IPS-11a (cell line): ENCODE measurements around the gene CCDC50.

Experiments
- H3K4me3 ChIP-seq: one replicate; pipeline ENCODE4 v1.5.1; 2013; ENCODE audit warnings: low read depth, low read length, control low read depth

The CCDC50 gene

DNA sequence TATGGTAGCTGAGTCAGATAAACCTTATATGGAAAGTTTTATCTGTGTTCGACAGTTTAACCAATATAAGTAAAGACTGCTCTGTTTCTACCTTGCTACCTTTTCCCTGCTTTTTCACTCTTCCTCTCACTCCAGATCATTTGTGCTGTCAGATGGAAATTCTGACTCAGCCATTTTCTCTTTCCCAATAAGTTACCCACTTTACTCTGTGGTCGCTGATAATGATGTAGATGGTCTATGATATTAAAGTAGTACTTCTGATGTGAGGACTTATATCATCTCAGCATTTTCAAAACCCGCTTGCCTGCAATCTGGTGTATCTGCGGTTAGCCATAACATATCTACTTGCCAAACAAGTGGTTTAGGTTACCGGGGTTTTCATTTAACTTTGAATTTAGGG is 16.1 kb downstream of the CCDC50 start:
- no peak overlapping the region for H3K4me3 ChIP-seq

DNA sequence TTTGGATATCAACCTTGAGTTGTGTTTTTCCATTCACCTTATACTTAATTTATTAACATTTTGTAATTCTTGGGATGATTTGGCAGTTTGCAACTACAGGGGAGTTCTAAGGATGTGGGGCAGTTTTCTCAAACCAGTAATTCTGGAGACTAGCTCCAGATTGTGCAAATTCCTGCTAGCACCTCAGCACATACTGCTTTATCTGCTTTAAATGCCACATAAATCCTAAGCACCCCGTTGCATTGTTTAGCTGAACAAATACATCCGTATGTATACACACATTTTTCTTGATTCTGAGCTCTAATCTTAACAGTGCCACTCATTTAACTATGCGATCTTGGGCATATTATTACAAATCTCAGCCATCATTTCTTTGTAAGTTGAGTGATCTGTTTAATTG is 18.0 kb downstream of the CCDC50 start:
- no peak overlapping the region for H3K4me3 ChIP-seq

DNA sequence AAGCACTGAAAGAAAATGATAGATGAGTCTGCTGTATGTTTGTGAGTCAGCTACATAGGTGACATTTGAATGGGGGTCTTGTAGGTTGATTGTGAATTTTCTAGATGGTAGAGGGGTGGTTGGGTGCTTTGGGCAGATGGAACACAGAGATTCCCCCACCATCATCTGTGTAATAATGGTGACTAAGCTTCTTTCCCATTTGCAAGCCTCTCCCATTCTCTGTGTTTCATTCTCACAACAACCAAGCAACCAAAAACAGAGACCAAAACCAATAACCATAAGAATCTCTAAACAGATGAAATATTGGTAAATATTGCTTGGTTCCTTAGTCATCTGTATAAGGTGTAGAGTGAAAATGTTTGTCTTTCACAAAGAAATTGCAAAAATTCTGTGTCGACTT is 18.9 kb downstream of the CCDC50 start:
- H3K4me3 ChIP-seq: no peak overlapping the region

DNA sequence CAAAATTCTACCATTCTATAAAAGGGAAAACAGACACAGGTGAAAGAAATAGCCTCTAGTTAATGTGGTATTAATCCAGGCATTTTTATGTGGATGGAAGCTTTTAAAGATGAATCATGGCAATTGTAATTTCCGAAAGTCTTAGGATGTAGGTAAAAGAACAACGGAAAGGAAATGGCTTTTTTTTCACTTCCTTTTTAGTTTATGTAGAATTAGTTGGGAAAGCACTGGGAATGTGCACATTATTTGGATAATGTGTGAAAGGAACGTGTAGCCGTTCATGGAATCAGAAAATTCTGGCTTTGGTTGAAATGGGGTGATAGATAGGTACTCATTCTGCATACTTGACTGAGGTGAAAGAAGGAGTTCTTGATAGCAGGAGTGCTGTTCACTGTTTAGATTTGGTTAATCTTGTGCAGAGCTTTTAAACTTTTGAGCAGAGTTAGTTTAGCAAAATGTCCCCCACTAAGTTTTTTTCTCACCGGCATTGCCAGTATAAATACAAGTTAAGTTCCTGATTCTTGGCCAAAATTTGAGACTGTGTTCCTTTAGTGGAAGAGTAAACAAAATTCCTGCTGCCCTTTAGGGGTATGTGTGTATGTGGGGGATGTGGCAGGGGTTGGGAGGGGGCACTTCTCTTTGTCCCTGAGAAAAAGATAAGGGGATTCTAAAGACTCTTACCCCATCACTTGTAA is 21.3 kb downstream of the CCDC50 start:
- no peak overlapping the region for H3K4me3 ChIP-seq

DNA sequence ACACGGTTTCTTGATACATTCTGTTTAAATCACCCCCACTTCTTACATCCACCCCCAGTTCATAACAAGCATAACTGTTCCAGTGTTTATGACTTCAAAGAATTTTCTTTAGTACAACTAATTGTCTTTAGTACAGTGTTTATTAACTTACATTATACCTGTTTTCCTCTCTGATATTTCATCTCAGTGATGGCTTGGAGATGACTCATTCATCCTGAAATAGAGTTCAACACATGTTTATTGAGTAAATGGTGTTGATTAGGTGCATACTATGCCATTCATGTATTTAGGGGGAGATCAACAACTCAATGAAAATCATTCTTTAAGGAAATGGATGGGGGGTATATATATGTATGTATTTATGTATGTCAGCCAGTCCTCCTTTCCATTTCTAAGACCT is 22.8 kb downstream of the CCDC50 start:
- H3K4me3 ChIP-seq: no peak overlapping the region

DNA sequence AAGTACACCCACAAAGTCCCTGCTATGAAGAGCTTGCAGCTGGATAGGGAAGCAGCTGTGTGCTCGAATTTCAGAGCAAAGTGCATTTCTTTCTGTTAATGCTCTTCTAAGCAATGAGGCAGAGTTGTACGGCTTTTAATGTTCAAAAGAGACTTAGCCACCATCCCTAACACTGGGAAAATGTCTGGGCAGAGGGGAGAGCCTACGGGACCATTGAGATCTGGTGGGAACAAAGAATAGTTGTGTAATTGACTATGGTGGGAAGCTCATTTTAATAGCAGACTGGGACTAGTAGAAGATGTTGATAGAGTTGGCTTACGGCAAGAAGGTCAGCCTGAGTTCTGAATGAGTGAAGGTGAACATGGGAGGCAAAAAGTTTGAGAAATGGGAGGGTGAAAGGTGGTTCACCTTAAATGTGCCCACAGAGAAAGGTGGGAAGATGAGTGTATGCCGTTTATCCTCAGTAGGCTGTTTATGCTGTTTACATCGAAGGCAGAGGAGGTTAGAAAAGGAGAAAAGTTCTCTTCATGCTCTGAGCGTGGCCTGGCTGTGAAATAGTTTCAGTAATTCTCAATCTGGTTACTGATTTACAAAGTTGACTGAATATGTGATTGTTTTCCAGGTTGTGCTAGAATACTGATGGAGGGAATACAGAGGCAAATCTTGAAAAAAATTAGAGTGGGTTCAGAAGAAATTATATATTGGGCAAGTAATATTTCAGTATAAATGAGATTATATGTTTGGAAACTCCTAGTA is 24.0 kb downstream of the CCDC50 start:
- H3K4me3 ChIP-seq: no peak overlapping the region

DNA sequence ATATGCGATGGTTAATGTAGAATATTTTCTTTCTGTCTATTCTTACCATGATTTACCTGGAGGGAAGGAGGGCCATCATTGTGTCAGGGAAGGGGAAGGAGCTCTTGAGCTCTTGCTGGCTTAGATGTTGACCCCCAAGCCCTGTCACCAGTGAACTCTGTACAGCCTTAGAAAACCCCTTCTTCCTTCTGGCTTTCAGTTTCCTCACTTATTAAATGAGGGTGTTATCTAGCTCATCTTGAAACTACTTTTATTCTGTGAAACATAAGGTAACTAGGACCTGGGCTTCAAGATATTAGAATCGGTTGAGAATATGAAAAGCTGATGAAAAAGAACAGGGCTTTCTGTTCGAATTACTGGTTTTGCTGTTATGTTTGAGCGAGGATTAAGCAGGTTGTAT is 26.2 kb downstream of the CCDC50 start:
- no peak overlapping the region for H3K4me3 ChIP-seq

DNA sequence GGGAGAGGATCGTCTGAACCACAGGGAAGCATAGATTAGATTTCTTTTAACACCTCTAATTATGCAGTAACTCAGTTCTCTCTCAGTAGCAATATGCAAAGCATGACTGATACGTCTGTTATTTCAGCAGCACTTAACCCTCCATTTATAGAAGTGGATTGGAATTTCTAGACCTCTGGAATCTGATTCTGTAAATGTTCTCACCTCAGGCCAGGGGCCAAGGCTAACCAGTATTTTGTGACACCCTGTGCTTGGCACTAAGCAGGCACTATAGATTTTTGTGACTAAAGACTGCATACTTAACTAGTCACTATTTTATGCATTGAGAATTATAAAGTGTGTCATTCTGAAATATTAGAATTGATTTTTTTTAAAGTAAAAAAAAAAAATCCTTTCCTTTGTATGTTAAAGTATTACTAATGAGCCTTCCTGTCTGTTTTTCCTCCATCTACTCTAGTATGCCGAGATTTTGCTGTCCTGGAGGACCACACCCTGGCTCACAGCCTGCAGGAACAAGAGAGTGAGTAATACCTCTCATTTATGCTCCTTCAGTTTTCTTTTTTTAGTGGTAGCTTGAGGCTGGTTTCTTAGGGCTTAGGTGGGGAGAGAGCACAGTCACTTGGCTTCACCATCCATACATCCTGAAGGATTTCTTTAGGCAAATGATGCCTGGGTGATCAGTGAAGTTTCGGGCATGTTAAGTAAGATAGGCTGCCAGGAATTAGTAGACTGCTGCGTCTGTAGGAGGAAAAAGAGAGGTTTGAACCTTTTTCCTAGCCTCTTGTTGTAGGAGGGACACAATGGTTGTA is 27.6 kb downstream of the CCDC50 start:
- no peak overlapping the region for H3K4me3 ChIP-seq

DNA sequence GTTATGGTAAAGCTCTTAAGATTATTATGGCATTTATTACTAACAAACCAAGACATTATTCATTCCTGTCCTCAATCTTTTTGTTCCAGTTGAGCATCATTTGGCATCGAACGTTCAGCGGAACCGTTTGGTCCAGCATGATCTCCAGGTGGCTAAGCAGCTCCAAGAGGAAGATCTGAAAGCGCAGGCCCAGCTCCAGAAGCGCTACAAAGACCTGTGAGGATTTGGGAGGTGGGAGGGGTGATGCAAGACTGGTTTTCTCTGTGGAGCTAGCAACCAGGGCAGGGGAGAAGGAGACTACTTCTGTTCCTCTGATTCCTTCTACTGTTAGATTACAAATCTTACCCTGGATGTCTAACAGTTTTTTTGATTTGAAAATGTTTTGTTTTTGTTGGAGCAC is 28.7 kb downstream of the CCDC50 start:
- no peak overlapping the region for H3K4me3 ChIP-seq

DNA sequence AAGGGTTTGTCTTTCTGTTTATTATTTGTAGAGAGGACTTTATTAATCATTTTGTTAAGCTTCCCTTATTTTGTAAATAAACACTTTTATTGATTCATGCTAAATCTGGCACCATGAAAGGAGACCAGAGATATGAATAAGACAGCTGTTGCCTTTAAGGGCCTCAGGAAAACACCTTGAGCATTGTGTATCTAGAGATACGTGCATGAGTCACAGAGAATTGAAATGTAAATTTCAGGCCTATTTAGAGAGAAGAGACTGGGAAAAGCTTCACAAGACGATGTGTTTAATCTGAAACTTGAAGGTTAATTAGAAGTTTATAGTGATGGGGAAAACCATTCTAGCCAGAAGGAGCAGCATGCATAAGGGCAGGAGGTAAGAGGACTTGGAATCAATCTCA is 29.7 kb downstream of the CCDC50 start:
- H3K4me3 ChIP-seq: no peak overlapping the region

DNA sequence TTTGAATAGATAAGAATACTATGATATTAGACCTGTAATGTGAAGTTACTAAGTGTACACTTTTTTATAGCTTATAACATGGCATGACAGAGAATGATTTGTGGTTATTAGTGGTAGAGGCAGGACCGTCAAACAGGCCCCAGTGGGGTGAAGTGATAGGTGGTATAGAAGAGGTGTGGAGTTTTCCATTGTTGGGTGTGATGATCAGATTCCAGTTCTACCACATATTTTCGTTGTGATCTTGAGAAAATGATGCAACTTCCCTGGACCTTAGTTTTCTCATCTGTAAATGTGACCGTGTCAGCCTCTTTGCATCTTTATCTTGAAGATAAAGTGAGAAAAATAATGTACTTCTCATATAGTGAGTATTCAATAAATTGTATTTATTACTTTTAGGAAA is 31.4 kb downstream of the CCDC50 start:
- no peak overlapping the region for H3K4me3 ChIP-seq

DNA sequence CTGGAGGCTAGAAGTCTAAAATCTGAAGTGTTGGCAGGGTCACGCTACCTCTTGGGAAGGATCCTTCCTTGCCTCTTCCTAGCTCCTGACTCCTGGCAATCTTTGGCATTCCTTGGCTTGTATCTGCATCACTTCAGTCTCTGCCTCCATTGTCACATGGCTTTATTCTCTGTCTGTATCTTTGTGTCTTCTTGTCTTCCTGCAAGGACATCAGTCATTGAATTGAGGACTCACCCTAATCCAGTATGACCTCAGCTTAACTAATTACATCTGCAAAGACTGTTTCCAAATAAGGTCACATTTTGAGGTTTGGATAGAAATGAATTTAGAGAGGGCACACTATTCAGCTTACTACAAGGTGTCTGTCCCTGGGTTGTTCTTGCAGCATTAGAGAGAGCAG is 32.3 kb downstream of the CCDC50 start:
- H3K4me3 ChIP-seq: no peak overlapping the region

DNA sequence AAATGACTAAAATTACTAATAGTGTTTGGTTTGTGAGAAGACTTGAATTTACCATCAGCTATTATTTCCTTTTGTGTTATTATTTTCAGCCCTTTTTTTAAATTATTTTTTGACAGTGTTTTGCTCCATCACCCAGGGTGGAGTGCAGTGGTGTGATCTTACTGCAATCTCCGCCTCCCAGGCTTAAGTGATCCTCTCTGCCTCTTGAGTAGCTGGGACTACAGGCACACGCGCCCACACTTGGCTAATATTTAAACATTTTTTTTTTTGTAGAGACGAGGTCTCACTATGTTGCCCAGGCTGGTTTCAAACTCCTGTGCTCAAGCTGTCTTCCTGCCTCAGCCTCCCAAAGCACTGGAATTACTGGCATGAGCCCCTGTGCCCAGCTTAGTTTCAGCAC is 32.8 kb downstream of the CCDC50 start:
- no peak overlapping the region for H3K4me3 ChIP-seq

DNA sequence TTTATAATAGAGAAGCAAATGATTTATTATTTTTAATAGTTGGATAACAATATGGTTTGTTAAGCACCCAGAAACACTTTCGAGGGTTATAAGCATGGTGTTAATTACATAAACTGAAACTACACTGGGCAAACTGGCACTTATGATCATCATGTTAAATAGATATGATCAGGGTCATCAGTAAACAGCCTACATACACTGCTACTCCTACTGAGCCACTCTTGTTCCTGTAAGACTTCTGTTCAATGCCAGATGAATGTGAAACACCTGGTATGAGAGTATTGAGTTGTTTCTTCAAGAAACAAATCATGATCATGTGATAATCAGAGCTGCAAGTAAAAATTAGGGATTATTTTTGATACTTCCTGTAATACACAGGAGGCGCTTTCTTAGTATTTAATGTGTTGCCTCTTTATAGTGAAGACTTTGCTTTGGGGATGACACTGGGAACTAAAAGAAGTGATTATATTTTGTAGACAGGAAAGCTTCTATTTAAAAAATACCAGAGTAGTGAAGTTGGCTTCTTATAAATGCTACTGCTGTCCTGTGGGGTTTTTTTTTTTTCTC is 33.4 kb downstream of the CCDC50 start:
- no peak overlapping the region for H3K4me3 ChIP-seq

DNA sequence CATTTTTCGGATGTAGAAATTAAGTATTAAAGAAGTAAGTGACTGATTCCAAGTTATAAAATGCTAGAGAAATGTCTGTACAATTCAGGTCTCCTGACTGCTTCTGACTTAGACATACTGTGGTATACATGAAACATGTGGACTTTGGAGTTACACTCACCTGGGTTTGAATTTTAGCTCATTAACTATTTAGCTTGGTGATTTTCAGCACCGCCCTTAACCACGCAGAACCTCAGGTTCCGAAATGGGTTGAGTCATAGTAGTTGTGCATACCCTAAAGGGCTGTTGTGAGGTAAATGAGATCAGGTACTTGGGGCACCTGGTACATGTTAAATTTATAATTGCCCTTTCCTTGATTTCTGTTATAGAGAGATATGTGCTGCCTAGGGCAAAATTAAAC is 34.0 kb downstream of the CCDC50 start:
- H3K4me3 ChIP-seq: no peak overlapping the region

DNA sequence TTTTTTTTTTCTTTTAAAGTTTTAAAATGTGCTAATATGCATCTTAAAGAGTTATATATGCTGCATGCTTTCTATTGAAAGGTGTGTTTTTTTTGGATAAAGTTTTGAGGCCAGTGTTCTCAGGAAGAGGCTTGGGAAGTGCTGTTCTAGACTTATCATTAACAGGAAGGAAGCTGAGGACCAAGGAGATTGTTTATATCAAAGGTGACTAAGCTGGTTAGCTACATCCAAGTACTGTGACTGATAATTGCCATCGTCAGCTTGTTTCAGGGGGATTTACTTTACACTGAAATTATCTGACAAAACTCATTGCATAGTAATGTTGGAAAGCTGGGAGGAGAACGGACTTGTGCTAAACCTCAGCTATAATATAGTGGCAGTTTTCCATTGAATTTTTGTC is 37.5 kb downstream of the CCDC50 start:
- no peak overlapping the region for H3K4me3 ChIP-seq

DNA sequence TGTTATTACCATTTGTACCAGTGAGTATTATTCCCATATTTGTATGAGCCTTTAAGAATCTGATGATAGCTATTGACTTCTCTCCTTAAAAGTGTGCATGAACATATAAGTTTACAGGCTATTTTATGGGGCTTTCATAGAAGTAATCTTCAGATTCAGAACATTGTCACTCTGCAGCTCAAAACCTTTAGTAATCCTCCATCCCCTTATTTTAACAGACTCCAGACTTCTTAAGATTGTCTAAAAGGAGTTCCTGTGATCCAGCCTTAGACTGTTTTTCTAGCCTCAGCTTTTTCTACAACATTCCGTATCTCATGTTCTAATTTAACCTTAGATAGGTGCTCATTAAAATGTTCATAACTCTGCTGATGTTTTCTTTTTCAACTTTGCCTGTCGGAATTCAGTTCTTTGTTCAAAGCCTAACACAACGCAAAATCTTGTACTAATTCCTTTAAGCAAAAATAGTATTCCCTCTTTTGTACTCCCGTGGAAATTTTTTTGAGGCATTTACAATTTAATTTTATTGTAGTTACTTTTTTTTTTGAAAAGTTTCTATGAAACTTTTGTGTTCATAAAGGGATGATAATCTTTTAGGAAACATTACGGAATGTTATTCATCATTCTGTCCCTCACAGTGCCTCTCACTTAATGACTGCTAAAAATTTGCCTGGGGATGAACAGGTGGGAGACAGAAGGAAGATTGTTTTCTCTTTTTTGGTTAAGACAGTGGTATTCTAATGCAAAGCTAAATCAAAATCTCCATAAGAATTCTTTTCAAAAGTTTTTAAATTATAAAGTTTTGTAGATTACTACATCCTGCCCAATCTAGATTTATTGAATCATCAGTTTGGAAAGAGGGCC is 39.8 kb downstream of the CCDC50 start:
- H3K4me3 ChIP-seq: no peak overlapping the region

DNA sequence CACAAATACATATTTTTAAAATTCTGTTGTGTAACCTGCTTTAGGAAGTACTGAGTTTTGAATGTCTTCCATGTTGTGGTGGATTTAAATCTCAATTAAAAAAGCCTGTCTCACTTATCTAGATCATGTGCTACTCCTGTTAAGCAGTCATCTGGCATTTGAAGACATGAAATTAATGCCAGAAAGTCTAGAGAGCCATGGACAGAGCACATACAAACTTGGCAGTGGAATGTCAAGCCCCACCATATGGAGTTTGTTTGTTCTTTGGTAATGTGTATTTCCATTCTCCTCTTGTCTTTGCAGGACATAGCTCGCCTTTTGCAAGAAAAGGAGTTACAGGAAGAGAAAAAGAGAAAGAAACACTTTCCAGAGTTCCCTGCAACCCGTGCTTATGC is 40.4 kb downstream of the CCDC50 start:
- H3K4me3 ChIP-seq: no peak overlapping the region

DNA sequence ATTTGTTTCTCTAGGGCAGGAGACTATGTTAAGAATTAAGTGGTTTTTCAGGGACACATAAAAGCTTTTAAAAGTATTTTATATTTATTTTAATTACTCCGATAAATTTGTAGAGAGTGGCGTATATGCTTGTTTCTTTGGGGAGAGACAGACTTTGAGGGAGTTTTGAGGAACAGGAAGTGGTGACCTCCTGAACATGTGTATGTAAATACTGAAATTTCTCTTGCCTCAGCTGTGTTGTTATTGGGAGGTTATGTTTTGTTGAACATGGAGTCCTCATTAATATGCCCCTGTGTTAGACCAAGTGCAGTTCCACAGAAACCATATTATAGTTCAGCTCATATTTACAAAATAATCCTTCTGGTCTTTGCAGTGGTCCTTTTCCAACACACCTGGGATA is 42.9 kb downstream of the CCDC50 start:
- H3K4me3 ChIP-seq: no peak overlapping the region

DNA sequence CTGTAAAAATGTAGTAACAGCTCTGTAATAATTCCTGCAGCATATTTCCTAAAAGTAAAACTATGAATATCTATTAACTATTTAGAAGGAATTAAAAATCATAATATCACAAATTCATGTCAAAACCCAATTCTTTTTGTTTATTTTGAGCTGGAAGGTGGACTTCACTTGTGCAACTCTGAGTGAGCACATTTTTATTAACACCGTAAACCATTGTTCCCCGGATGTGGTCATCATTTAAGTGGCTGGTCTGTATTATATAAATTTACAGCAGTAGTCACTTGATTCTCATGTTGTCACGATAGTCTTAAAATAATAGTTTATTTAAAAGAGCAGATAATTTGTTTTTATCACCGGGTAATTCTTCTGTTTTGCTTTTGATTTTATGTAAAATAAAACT is 44.1 kb downstream of the CCDC50 start:
- no peak overlapping the region for H3K4me3 ChIP-seq
